ENCODE results near the gene WNK2.

GRCh38 chr9:93302586-93303257 is 118.8 kb downstream of the WNK2 start:
- TF ChIP-seq EZH2phosphoT487 (IDR thresholded peaks at IDR 0.05): no peak
- TF ChIP-seq CTCF (IDR thresholded peaks at IDR 0.05): peak; percentile 61

Data from neural progenitor cell (in vitro differentiated cells).